GM08714 (cell line): ENCODE data around the gene MAPK7.

Experiments used
- H3K4me3 ChIP-seq: fragments of 200-500 bp; sonication (Bioruptor generic); 2 replicates; pipeline ENCODE4 v1.5.1; 2014; ENCODE audit warnings: mild to moderate bottlenecking, low read length, inconsistent platforms
- ZNF274 ChIP-seq: IDR thresholded peaks from 2 replicates; pipeline ENCODE4 v1.6.1; 2012; ENCODE audit warnings: mild to moderate bottlenecking, low read depth, low read length

The MAPK7 gene

GRCh38 chr17:19338031-19338990 is 40.0 kb upstream of the MAPK7 start:
- TF ChIP-seq ZNF274: no peak

GRCh38 chr17:19339341-19339815 is 38.9 kb upstream of the MAPK7 start:
- no peak for TF ChIP-seq ZNF274
- no peak overlapping the region for H3K4me3 ChIP-seq

More at GRCh38 chr17:19338031-19338990, 40.0 kb upstream of the MAPK7 start:
- H3K4me3 ChIP-seq: no peak overlapping the region

DNA sequence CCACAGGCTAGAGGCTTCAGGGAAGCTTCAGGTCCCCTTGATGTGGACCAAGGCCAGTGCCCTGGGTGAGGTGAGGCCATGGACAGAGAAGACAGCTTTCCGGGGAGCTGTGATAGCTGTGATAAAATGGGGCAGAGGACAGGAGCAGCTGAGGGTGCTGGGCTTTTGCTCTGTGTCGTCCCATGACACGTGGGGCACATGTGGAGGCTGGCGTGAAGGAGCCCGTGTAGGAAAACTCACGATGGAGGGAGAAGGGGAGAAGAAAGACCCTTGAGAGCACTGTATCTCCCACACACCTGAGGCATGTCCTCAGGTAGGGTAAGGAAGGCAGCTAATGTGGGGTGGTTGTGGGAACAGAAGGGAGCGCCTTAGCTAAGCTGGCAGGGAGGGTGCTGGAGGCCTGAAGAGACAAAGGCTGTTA is 37.1 kb upstream of the MAPK7 start:
- H3K4me3 ChIP-seq: no peak overlapping the region
- TF ChIP-seq ZNF274: no peak

- H3K4me3 ChIP-seq: no peak overlapping the region
- TF ChIP-seq ZNF274: no peak
Measured at GRCh38 chr17:19341641-19342610, 36.4 kb upstream of the MAPK7 start.

GRCh38 chr17:19342611-19343255 is 35.6 kb upstream of the MAPK7 start:
- H3K4me3 ChIP-seq: no peak overlapping the region
- no peak for TF ChIP-seq ZNF274

DNA sequence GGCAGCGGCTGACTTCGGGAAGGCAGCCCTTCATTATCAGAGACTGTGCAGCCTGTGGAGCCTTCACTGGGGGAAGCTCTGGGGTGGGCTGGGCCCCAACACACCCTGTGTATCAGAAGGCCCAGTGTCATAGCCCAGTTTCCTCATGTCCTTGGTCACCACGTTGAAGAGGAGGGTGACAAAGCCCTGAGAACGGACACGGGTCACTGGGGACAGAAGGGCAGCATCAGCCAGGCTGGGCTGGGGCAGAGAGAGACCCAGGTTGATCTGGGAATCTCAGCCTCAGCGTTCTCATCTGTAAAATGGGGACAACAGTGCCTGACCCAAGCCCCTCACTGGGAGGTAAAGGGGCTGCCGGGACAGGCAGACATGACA is 35.1 kb upstream of the MAPK7 start:
- no peak for TF ChIP-seq ZNF274
- no peak overlapping the region for H3K4me3 ChIP-seq

- no peak overlapping the region for H3K4me3 ChIP-seq
- no peak for TF ChIP-seq ZNF274
Measured at GRCh38 chr17:19343671-19344151, 34.6 kb upstream of the MAPK7 start.

DNA sequence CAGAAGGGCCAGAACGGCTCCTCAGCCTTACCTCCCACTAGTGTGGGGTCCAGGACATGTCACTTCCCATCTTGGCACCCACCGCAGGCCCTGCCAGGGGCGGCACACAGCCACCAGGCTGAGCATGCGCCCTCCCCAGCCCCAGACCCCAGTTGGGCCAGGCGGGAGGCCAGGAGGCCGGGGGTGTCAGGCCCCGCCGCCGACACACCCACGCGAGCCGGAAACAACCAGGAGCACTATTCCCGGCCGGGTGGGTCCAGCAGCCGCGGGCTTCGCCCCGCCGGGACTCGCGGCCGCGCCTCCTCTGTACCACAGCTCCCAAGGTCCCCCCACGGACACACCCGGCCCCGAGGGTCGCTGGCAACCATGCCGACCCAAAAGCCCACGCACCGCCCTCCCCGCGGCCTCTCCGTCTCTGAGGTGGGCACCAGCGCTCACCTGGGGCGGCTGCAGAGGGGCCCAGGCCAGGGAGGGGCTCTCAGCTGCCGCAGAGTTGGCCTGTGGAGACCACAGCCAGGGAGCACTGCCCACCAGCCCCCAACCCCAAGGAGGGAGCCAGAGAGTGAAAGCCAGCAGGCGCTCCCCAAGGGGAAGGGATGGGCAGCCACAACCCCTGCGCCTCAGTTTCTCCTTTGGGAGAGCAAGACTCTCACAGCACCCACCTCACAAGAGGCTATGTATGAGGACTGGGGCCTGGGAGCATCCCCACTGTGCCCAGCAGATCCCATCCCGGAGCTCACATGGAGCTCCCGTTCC is 33.8 kb upstream of the MAPK7 start:
- no peak for TF ChIP-seq ZNF274

DNA sequence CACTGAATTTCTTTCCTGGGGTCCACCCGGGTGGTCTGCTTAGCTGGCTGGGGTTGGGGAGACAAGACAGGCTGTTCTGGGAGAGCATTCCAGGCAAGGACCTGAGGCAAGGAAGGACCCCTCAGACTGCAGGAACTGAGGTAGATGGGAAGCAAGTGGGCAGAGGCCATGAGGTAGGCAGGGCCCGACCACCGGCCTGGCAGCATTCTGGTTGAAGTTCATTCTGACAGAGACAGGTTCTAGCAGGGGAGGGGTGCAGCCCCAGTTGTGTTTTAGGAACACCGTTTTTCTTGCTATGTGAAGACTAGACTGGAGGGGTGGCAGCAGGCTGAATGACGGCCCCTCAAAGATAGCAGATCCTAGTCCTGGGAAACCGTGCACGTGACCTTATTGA is 33.2 kb upstream of the MAPK7 start:
- TF ChIP-seq ZNF274: no peak
- H3K4me3 ChIP-seq: no peak overlapping the region

More for the DNA sequence above, 33.8 kb upstream of the MAPK7 start:
- H3K4me3 ChIP-seq: no peak overlapping the region

DNA sequence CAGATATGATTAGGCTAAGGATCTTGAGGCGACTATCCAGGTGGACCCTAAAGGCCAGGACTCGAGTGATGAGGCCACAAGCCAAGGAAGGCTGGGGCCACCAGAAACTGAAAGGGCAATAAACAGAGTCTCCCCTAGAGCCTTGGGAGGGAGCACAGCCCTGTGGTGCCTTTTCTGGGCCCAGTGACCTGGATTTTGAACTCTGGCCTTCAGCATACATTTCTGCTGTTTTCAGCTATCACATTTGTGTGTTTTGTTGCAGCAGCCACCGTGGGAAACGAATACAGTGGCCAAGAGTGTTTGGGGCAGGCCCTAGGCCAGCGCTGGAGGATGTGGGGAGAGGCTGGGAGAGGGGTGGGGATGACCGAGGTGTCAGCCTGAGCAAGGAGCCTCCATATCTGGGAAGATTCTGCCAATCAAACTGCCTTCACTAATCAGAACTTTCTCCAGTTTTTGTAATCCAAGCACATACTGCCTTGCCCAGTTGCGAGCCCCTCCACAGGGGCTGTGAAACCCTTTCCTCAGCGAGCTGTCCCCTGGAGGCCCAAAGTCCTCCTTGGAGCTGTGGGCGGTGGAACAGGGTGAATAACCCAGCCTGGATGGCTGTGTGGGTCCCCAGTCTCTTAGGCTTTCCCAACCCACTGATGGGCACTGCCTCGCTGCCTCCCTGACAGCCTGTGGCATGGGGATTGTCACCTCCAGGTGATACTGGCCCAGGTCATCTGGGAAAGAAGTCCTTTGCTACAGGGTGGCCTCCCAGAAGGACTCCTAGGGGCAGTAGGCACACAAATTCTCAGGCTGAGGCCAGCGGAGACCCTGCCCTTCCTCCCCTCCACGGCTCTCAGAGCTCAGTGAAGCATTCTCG is 32.6 kb upstream of the MAPK7 start:
- TF ChIP-seq ZNF274: no peak
- no peak overlapping the region for H3K4me3 ChIP-seq

GRCh38 chr17:19346351-19347255 is 31.7 kb upstream of the MAPK7 start:
- no peak overlapping the region for H3K4me3 ChIP-seq
- no peak for TF ChIP-seq ZNF274
